A549 treated with Mapracorat at 1 μM for 4 hours (cell line): Measurements from ENCODE around the gene XRCC5. TPM values are rescaled to one million over a fixed set of nuclear protein-coding genes. Genes with fewer than 3 reads are reported as not detected.

ENCODE experiments used
- total RNA-seq: library from RNA; stranded (reverse); fragments of 200-300 nt; extraction: Qiagen RNA extraction; gene quantifications from 5 replicates; pipeline ENCODE4 v1.2.3, GENCODE V29; 2022

The XRCC5 gene
- total RNA-seq: 169 to 199 TPM (median 184 TPM) in 5 replicates

GRCh38 chr2:216108967-216109921 lies at the start of gene XRCC5:
XRCC5 (plus strand) TSS chr2:216109348; CDS start chr2:216109437, 89 bp downstream.

GRCh38 chr2:216081487-216082116 lies 27.5 kb upstream of the XRCC5 start, which contains the start of the genes PECR and TMEM169:
PECR (minus strand) TSS chr2:216081809; CDS start chr2:216081741, 68 bp downstream.
TMEM169 (plus strand) TSS chr2:216081919; CDS start chr2:216095964, 14,045 bp downstream.

Other genes starting within 250 kb of the XRCC5 start
- 4.2 to 5.3 TPM (median 4.9 TPM) in 5 replicates for gene MREG, start 95.8 kb upstream of the XRCC5 start, total RNA-seq
- gene PECR, start 27.5 kb upstream of the XRCC5 start, total RNA-seq: 13.2 to 16.9 TPM (median 14.4 TPM) in 5 replicates
- gene TMEM169, start 27.4 kb upstream of the XRCC5 start, total RNA-seq: 0.25 to 0.59 TPM (median 0.29 TPM) in 5 replicates